Natural killer cell (primary cell): ENCODE data around the gene RGCC. TPM values are rescaled to one million over a fixed set of nuclear protein-coding genes. Genes with fewer than 3 reads are reported as not detected.

Experiments
- ATAC-seq, 3 donors: fragments of 150-1000 bp in 2 of 3; fragments of 200-7000 bp in 1 of 3; cut with Tn5 transposase; 1 replicate in 1 of 3; 2 replicates in 2 of 3; pipeline ENCODE4 v1.10.0; 2021; ENCODE audit warnings: mild to moderate bottlenecking in 2 of 3, moderate library complexity in 2 of 3
- DNase-seq, 2 donors: peaks; one replicate each; pipeline versions ENCODE4 v3.0.0 to v3.0.0-alpha.2; 2013 to 2021; ENCODE audit warnings: mixed read lengths in 1 of 2
- H3K27ac ChIP-seq: one replicate; pipeline ENCODE4 v1.5.1; 2013; ENCODE audit warnings: mild to moderate bottlenecking, low read length
- H3K27me3 ChIP-seq: one replicate; pipeline ENCODE4 v1.6.1; 2013; ENCODE audit warnings: low read length; ENCODE audit not compliant: control insufficient read depth, insufficient read depth
- H3K36me3 ChIP-seq: one replicate; pipeline ENCODE4 v1.6.1; 2013; ENCODE audit warnings: low read length; ENCODE audit not compliant: control insufficient read depth, insufficient read depth
- H3K4me1 ChIP-seq: one replicate; pipeline ENCODE4 v1.6.1; 2013; ENCODE audit warnings: low read length; ENCODE audit not compliant: control insufficient read depth, insufficient read depth
- H3K4me3 ChIP-seq: one replicate; pipeline ENCODE4 v1.5.1; 2013; ENCODE audit warnings: low read length
- H3K9me3 ChIP-seq: one replicate; pipeline ENCODE4 v1.6.1; 2013; ENCODE audit warnings: low read length; ENCODE audit not compliant: control insufficient read depth, insufficient read depth
- H3K27ac Mint-ChIP-seq, 2 donors: one replicate each; pipeline ENCODE4 v1.8.0; 2022; ENCODE audit warnings: mild to moderate bottlenecking in 2 of 2, mixed read lengths in 2 of 2, moderate library complexity in 1 of 2
- H3K27me3 Mint-ChIP-seq, 2 donors: one replicate each; pipeline ENCODE4 v1.8.0; 2022; ENCODE audit warnings: low read depth in 2 of 2, mixed read lengths in 2 of 2
- H3K36me3 Mint-ChIP-seq: one replicate; pipeline ENCODE4 v1.8.0; 2022; ENCODE audit warnings: mixed read lengths
- H3K4me1 Mint-ChIP-seq, 2 donors: one replicate each; pipeline ENCODE4 v1.8.0; 2022; ENCODE audit warnings: mixed read lengths in 2 of 2
- H3K4me3 Mint-ChIP-seq: one replicate; pipeline ENCODE4 v1.8.0; 2022; ENCODE audit warnings: mild to moderate bottlenecking, moderate library complexity, mixed read lengths
- H3K9me3 Mint-ChIP-seq, 2 donors: one replicate each; pipeline ENCODE4 v1.8.0; 2022; ENCODE audit warnings: mixed read lengths in 2 of 2
- WGBS: methylation state at CpG from one replicate; pipeline ENCODE4 v1.1.7; 2013; ENCODE audit warnings: missing lambda C conversion rate; ENCODE audit not compliant: insufficient coverage; 5-methylcytosine and 5-hydroxymethylcytosine counted together
- intact Hi-C: fragments of 100-400 bp; cut with micrococcal nuclease; formaldehyde crosslinking; loops from one replicate; pipeline ENCODE4 v1.14.2; 2022
- total RNA-seq, 4 donors: library from RNA; stranded (reverse); fragments of 120-200 nt in 1 of 4; gene quantifications; one replicate each; pipeline versions ENCODE4 v1.2.3 to v1.2.4, GENCODE V29; 2013 to 2022
- TF ChIP-seq, protein P1 (sequence below): fragments of 200-600 bp; IDR thresholded peaks from one replicate; pipeline ENCODE4 v1.8.0; 2022; ENCODE audit warnings: antibody characterized with exemption

RGCC gene
- total RNA-seq, 3 donors from 2014 or later (not counting 1 experiment from before 2014, with no cell fraction given) = 61.7 to 306 (median 85.4) TPM

DNA sequence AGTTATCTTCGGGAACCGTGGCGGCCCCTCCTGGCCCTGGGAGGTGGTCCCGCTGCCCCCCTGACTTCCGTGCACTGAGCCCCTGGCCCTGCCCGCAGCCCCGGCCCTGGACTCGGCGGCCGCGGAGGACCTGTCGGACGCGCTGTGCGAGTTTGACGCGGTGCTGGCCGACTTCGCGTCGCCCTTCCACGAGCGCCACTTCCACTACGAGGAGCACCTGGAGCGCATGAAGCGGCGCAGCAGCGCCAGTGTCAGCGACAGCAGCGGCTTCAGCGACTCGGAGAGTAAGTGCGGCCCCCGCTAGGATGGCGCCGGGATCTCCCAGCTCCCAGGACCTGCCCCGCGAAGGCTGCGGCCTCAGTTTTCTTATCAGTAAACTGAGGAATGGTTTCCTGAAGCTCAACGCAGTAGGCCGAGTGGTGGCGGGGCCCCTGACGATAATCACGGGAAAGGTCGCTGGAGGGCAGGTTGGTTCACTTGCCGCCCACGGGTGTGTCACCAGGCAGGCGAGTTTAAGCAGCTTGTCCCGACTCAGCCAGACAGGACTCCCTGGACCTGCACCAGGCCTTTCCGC lies 924 bp downstream of the RGCC start:
- peaks cover 2% of the 10 kb centered on the region for H3K27me3 ChIP-seq
- peak overlapping the region; percentile 34 for H3K27ac ChIP-seq
- TF ChIP-seq, protein P1, sequence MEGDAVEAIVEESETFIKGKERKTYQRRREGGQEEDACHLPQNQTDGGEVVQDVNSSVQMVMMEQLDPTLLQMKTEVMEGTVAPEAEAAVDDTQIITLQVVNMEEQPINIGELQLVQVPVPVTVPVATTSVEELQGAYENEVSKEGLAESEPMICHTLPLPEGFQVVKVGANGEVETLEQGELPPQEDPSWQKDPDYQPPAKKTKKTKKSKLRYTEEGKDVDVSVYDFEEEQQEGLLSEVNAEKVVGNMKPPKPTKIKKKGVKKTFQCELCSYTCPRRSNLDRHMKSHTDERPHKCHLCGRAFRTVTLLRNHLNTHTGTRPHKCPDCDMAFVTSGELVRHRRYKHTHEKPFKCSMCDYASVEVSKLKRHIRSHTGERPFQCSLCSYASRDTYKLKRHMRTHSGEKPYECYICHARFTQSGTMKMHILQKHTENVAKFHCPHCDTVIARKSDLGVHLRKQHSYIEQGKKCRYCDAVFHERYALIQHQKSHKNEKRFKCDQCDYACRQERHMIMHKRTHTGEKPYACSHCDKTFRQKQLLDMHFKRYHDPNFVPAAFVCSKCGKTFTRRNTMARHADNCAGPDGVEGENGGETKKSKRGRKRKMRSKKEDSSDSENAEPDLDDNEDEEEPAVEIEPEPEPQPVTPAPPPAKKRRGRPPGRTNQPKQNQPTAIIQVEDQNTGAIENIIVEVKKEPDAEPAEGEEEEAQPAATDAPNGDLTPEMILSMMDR = no peak
- peaks cover 33% of the 10 kb centered on the region for H3K4me1 ChIP-seq
- H3K4me3 ChIP-seq = peak overlapping the region; percentile 76
- no peaks in the 10 kb centered on the region for H3K9me3 ChIP-seq
- H3K27me3 Mint-ChIP-seq = peaks cover 0 to 6% of the 10 kb centered on the region in 2 donors
- peak in 1 of 3 donors; percentile 3 for ATAC-seq
- peak overlapping the region; percentile 58 to 94 for H3K27ac Mint-ChIP-seq
- H3K4me3 Mint-ChIP-seq = peak overlapping the region; percentile 85
- peak; percentile 38 to 74 for DNase-seq
- no peaks in the 10 kb centered on the region for H3K9me3 Mint-ChIP-seq
- intact Hi-C loops = loop anchor here (10.0 kb wide), 1 partner anchor 357 kb away; no protein-coding TSS in a partner anchor
- no peaks in the 10 kb centered on the region for H3K36me3 ChIP-seq
- peaks cover 40 to 42% of the 10 kb centered on the region in 2 donors for H3K4me1 Mint-ChIP-seq
- 2% methylated on average over 50 of the region's 50 CpGs for WGBS
- no peaks in the 10 kb centered on the region for H3K36me3 Mint-ChIP-seq

DNA sequence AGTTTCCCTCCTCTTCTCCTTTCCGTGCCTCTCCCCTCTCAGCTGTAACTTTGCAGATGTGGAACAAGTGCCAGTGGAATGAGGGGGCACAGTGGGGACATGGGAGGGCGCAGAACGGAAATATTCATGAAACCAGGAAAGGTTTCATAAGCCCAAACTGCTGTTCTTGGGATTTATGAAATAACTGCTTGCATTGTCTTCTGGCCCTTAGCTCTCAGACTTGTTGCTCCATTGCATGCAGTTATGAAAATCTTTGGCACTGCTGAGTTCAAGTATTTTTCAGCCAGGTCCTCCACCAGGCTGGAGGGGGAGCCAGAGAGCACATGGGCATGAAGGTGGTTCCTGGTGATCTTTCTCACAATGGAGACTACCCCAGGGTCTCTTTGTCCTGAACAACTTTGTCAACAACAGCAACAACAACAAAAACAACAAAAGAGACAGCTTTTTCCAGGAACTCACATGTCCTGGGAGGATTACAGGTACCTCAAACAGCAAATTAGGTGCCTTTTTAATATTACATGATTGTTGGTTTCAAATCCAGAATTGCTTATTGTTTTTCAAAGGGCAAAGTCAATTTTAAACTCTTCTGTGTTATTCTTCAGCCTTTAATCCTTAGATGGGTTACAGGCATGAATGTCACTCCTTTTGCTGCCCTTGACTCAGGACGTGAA lies 1.5 kb downstream of the RGCC start:
- Histone ChIP-seq H3K4me1 (peaks cover 37% of the 10 kb centered on the region), H3K36me3 (no peaks in the 10 kb centered on the region), H3K27ac (no peak overlapping the region), H3K27me3 (peaks cover 2% of the 10 kb centered on the region), H3K9me3 (no peaks in the 10 kb centered on the region), H3K4me3 (peak overlapping the region; percentile 76)
- peak overlapping the region; percentile 58 to 94 for H3K27ac Mint-ChIP-seq
- WGBS = 43% methylated on average over 4 of the region's 4 CpGs
- TF ChIP-seq, protein P1 = peak; percentile 74
- DNase-seq = peak; percentile 45 to 86
- peaks cover 46 to 48% of the 10 kb centered on the region in 2 donors for H3K4me1 Mint-ChIP-seq
- H3K9me3 Mint-ChIP-seq = no peaks in the 10 kb centered on the region
- intact Hi-C loops = loop anchor here (10.0 kb wide), 1 partner anchor 356 kb away; no protein-coding TSS in a partner anchor
- ATAC-seq = no peak
- H3K4me3 Mint-ChIP-seq = peak overlapping the region; percentile 85
- H3K36me3 Mint-ChIP-seq = no peaks in the 10 kb centered on the region
- H3K27me3 Mint-ChIP-seq = peaks cover 0 to 6% of the 10 kb centered on the region in 2 donors

GRCh38 chr13:41459432-41460073 lies 2.2 kb downstream of the RGCC start:
- intact Hi-C loops = loop anchor here (10.0 kb wide), 1 partner anchor 355 kb away; no protein-coding TSS in a partner anchor
- H3K27ac Mint-ChIP-seq = peak overlapping the region; percentile 58 to 94
- no peaks in the 10 kb centered on the region for H3K36me3 Mint-ChIP-seq
- TF ChIP-seq, protein P1 = no peak
- peak overlapping the region; percentile 85 for H3K4me3 Mint-ChIP-seq
- no peak overlapping the region for H3K4me3 ChIP-seq
- peaks cover 52 to 55% of the 10 kb centered on the region in 2 donors for H3K4me1 Mint-ChIP-seq
- DNase-seq (peak in 1 of 2 donors; percentile 36), ATAC-seq (no peak)
- no peak overlapping the region for H3K27ac ChIP-seq
- peaks cover 0 to 6% of the 10 kb centered on the region in 2 donors for H3K27me3 Mint-ChIP-seq
- peaks cover 44% of the 10 kb centered on the region for H3K4me1 ChIP-seq
- no peaks in the 10 kb centered on the region for H3K9me3 Mint-ChIP-seq
- peaks cover 2% of the 10 kb centered on the region for H3K27me3 ChIP-seq
- H3K36me3 ChIP-seq = no peaks in the 10 kb centered on the region
- no peaks in the 10 kb centered on the region for H3K9me3 ChIP-seq
- WGBS = 91% methylated on average over 7 of the region's 7 CpGs
